WTC11 (cell line): ENCODE measurements around the gene ABCA12.

ENCODE experiments used
- ATF6 ChIP-seq: sonication (generic); formaldehyde crosslinking; IDR thresholded peaks from 2 replicates; pipeline ENCODE4 v1.8.1; 2023; ENCODE audit warnings: mild to moderate bottlenecking, missing genetic modification reagents
- CTCF ChIP-seq: fragments of 200-600 bp; IDR thresholded peaks from 2 replicates; pipeline ENCODE4 v1.8.0; 2022; ENCODE audit warnings: antibody characterized with exemption
- FOXJ3 ChIP-seq: sonication (generic); formaldehyde crosslinking; IDR thresholded peaks from 2 replicates; pipeline ENCODE4 v1.9.0; 2021; ENCODE audit warnings: missing genetic modification reagents, mild to moderate bottlenecking, borderline replicate concordance
- GABPB1 ChIP-seq: sonication (generic); formaldehyde crosslinking; IDR thresholded peaks from 2 replicates; pipeline ENCODE4 v1.8.1; 2023; ENCODE audit warnings: mild to moderate bottlenecking, missing genetic modification reagents
- IRF1 ChIP-seq: sonication (generic); formaldehyde crosslinking; IDR thresholded peaks from 2 replicates; pipeline ENCODE4 v1.8.0; 2023; ENCODE audit warnings: missing genetic modification reagents
- NR3C1 ChIP-seq: sonication (generic); formaldehyde crosslinking; conservative IDR thresholded peaks from 2 replicates; pipeline ENCODE4 v1.8.1; 2023; ENCODE audit warnings: low read depth, mild to moderate bottlenecking, missing genetic modification reagents
- TCF7 ChIP-seq: sonication (generic); formaldehyde crosslinking; IDR thresholded peaks from 2 replicates; pipeline ENCODE4 v1.8.0; 2022; ENCODE audit warnings: mild to moderate bottlenecking, low read depth, missing genetic modification reagents, moderate library complexity
- ZNF121 ChIP-seq: sonication (generic); formaldehyde crosslinking; IDR thresholded peaks from 2 replicates; pipeline ENCODE4 v1.8.0; 2023; ENCODE audit warnings: missing genetic modification reagents
- ZNF396 ChIP-seq: fragments of 250-450 bp; sonication (Bioruptor Pico); IDR thresholded peaks from 2 replicates; pipeline ENCODE4 v1.8.0; 2021; ENCODE audit warnings: mild to moderate bottlenecking, moderate library complexity, borderline replicate concordance
- ZNF416 ChIP-seq: fragments of 250-450 bp; sonication (Bioruptor Pico); IDR thresholded peaks from 2 replicates; pipeline ENCODE4 v1.9.0; 2021; ENCODE audit warnings: mild to moderate bottlenecking, inconsistent platforms
- TF ChIP-seq, protein P1 (sequence below): sonication (generic); formaldehyde crosslinking; IDR thresholded peaks from 2 replicates; pipeline ENCODE4 v1.8.0; 2022; ENCODE audit warnings: mild to moderate bottlenecking, missing genetic modification reagents

GRCh38 chr2:215137329-215137686, 1.1 kb downstream of the ABCA12 start:
- TF ChIP-seq ATF6 (CRISPR knock-in tag) (no peak), CTCF (no peak), GABPB1 (CRISPR knock-in tag) (no peak), ZNF396 (CRISPR knock-in tag) (no peak), TCF7 (CRISPR knock-in tag) (no peak), NR3C1 (no peak), FOXJ3 (CRISPR knock-in tag) (no peak), IRF1 (CRISPR knock-in tag) (no peak), ZNF416 (CRISPR knock-in tag) (no peak), ZNF121 (CRISPR knock-in tag) (no peak)
- TF ChIP-seq, protein P1, sequence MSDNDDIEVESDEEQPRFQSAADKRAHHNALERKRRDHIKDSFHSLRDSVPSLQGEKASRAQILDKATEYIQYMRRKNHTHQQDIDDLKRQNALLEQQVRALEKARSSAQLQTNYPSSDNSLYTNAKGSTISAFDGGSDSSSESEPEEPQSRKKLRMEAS (CRISPR knock-in tag): no peak
